Activated T-helper 1 cell treated with anti-CD3 and anti-CD28 coated beads, Interleukin-12 subunit alpha, Interleukin-12 subunit beta, Interleukin-2, Interleukin-4 antibody, amounts not matched to agents 30 ng/mL and 10 ng/mL and 1 ng/mL, durations not matched to agents 14 hours and 24 hours and 36 hours (primary cell): ENCODE data around the gene GSTO2. TPM values are rescaled to one million over a fixed set of nuclear protein-coding genes. Genes with fewer than 3 reads are reported as not detected.
"Not testable (repeated sequence)": the region's sequence is repeated elsewhere in the genome, so short reads cannot be mapped to it uniquely, and the experiment has no call there.

Source experiments
- DNase-seq: peaks from one replicate; pipeline ENCODE4 v3.0.0; 2021; ENCODE audit warnings: low spot score
- H3K27ac Mint-ChIP-seq: one replicate; pipeline ENCODE4 v1.8.0; 2021; ENCODE audit warnings: mild to moderate bottlenecking, mixed read lengths
- H3K27me3 Mint-ChIP-seq: one replicate; pipeline ENCODE4 v1.8.0; 2022; ENCODE audit warnings: mild to moderate bottlenecking, moderate library complexity, mixed read lengths; ENCODE audit not compliant: insufficient read depth
- H3K36me3 Mint-ChIP-seq: one replicate; pipeline ENCODE4 v1.8.0; 2021; ENCODE audit warnings: low read depth, mixed read lengths
- H3K4me1 Mint-ChIP-seq: one replicate; pipeline ENCODE4 v1.8.0; 2021; ENCODE audit warnings: low read depth, mixed read lengths
- H3K4me3 Mint-ChIP-seq: one replicate; pipeline ENCODE4 v1.8.0; 2021; ENCODE audit warnings: mild to moderate bottlenecking, moderate library complexity, mixed read lengths
- H3K9me3 Mint-ChIP-seq: one replicate; pipeline ENCODE4 v1.8.0; 2021; ENCODE audit warnings: mixed read lengths
- intact Hi-C: fragments of 100-400 bp; cut with micrococcal nuclease; formaldehyde crosslinking; loops from one replicate; pipeline ENCODE4 v1.15.1; 2024
- total RNA-seq: library from RNA; stranded (reverse); gene quantifications from 2 replicates; pipeline ENCODE4 v1.2.3, GENCODE V29; 2022

GSTO2 gene
- total RNA-seq, 1 donor from 2014 or later, result 1.1 TPM

- Mint-ChIP-seq H3K9me3 (peaks cover 7% of the 10 kb centered on the region), H3K4me1 (peaks cover 10% of the 10 kb centered on the region), H3K27me3 (peaks cover 33% of the 10 kb centered on the region)
Observed at GRCh38 chr10:104243512-104243911, 25.5 kb upstream of the GSTO2 start.

GRCh38 chr10:104245066-104245632 is 23.8 kb upstream of the GSTO2 start:
- H3K27me3 Mint-ChIP-seq, result peaks cover 20% of the 10 kb centered on the region
- H3K9me3 Mint-ChIP-seq, result peaks cover 7% of the 10 kb centered on the region
- H3K27ac Mint-ChIP-seq, result no peak overlapping the region
- intact Hi-C loops, result no loop called here
- no peak overlapping the region for H3K4me3 Mint-ChIP-seq
- peaks cover 2% of the 10 kb centered on the region for H3K36me3 Mint-ChIP-seq
- peaks cover 10% of the 10 kb centered on the region for H3K4me1 Mint-ChIP-seq
- DNase-seq, result no peak

More at GRCh38 chr10:104243512-104243911, 25.5 kb upstream of the GSTO2 start:
- Mint-ChIP-seq H3K36me3 (peaks cover 2% of the 10 kb centered on the region), H3K27ac (no peak overlapping the region), H3K4me3 (no peak overlapping the region)
- intact Hi-C loops, result no loop called here
- no peak for DNase-seq

- DNase-seq, result no peak
- intact Hi-C loops, result no loop called here
- Mint-ChIP-seq H3K4me3 (no peak overlapping the region), H3K27ac (peak overlapping the region; percentile 30), H3K4me1 (peaks cover 10% of the 10 kb centered on the region), H3K9me3 (peaks cover 7% of the 10 kb centered on the region), H3K36me3 (peaks cover 2% of the 10 kb centered on the region), H3K27me3 (peaks cover 15% of the 10 kb centered on the region)
Observed at GRCh38 chr10:104246976-104247375, 22.0 kb upstream of the GSTO2 start.

GRCh38 chr10:104247513-104248146 is 21.4 kb upstream of the GSTO2 start:
- intact Hi-C loops, result no loop called here
- Mint-ChIP-seq H3K36me3 (peaks cover 2% of the 10 kb centered on the region), H3K4me3 (no peak overlapping the region), H3K27me3 (peaks cover 13% of the 10 kb centered on the region), H3K27ac (peak overlapping the region; percentile 30), H3K4me1 (peaks cover 10% of the 10 kb centered on the region), H3K9me3 (peaks cover 7% of the 10 kb centered on the region)
- DNase-seq, result no peak

GRCh38 chr10:104248931-104249330 is 20.1 kb upstream of the GSTO2 start:
- Mint-ChIP-seq H3K27me3 (peaks cover 11% of the 10 kb centered on the region), H3K4me1 (peaks cover 20% of the 10 kb centered on the region)
- DNase-seq, H3K4me3 Mint-ChIP-seq, H3K9me3 Mint-ChIP-seq, H3K27ac Mint-ChIP-seq, H3K36me3 Mint-ChIP-seq, intact Hi-C loops: not testable (repeated sequence)

GRCh38 chr10:104250371-104250770 is 18.6 kb upstream of the GSTO2 start:
- H3K36me3 Mint-ChIP-seq, result peaks cover 6% of the 10 kb centered on the region
- no peak overlapping the region for H3K4me3 Mint-ChIP-seq
- intact Hi-C loops, result no loop called here
- peaks cover 11% of the 10 kb centered on the region for H3K27me3 Mint-ChIP-seq
- peaks cover 27% of the 10 kb centered on the region for H3K4me1 Mint-ChIP-seq
- no peak for DNase-seq
- H3K9me3 Mint-ChIP-seq, result peaks cover 7% of the 10 kb centered on the region
- no peak overlapping the region for H3K27ac Mint-ChIP-seq

- DNase-seq, result no peak
- H3K27me3 Mint-ChIP-seq, result peaks cover 11% of the 10 kb centered on the region
- H3K4me1 Mint-ChIP-seq, result peaks cover 37% of the 10 kb centered on the region
- no peak overlapping the region for H3K4me3 Mint-ChIP-seq
- peaks cover 7% of the 10 kb centered on the region for H3K9me3 Mint-ChIP-seq
- H3K27ac Mint-ChIP-seq, result no peak overlapping the region
- intact Hi-C loops, result no loop called here
- H3K36me3 Mint-ChIP-seq, result peaks cover 10% of the 10 kb centered on the region
Observed at GRCh38 chr10:104251443-104251842, 17.5 kb upstream of the GSTO2 start.

- Mint-ChIP-seq H3K36me3 (peaks cover 13% of the 10 kb centered on the region), H3K27me3 (peaks cover 11% of the 10 kb centered on the region), H3K4me3 (no peak overlapping the region), H3K9me3 (peaks cover 2% of the 10 kb centered on the region), H3K27ac (no peak overlapping the region), H3K4me1 (peaks cover 40% of the 10 kb centered on the region)
- intact Hi-C loops, result no loop called here
- DNase-seq, result no peak
Observed at GRCh38 chr10:104252368-104252767, 16.6 kb upstream of the GSTO2 start.

GRCh38 chr10:104253106-104253505 is 15.9 kb upstream of the GSTO2 start:
- H3K36me3 Mint-ChIP-seq, result peaks cover 17% of the 10 kb centered on the region
- peak overlapping the region; percentile 96 for H3K4me3 Mint-ChIP-seq
- H3K27ac Mint-ChIP-seq, result peak overlapping the region; percentile 96
- intact Hi-C loops, result no loop called here
- no peaks in the 10 kb centered on the region for H3K9me3 Mint-ChIP-seq
- peaks cover 39% of the 10 kb centered on the region for H3K4me1 Mint-ChIP-seq
- no peak for DNase-seq
- peaks cover 11% of the 10 kb centered on the region for H3K27me3 Mint-ChIP-seq

GRCh38 chr10:104253606-104254410 is 15.2 kb upstream of the GSTO2 start:
- no peak for DNase-seq
- Mint-ChIP-seq H3K27me3 (peaks cover 8% of the 10 kb centered on the region), H3K4me1 (peaks cover 44% of the 10 kb centered on the region), H3K36me3 (peaks cover 22% of the 10 kb centered on the region), H3K9me3 (no peaks in the 10 kb centered on the region), H3K27ac (peak overlapping the region; percentile 96), H3K4me3 (peak overlapping the region; percentile 96)
- intact Hi-C loops, result no loop called here

- intact Hi-C loops, result loop anchor here (1.0 to 5.0 kb wide), 2 partner anchors 15 to 287 kb away; partner anchors contain the start of genes GSTO2 and SLK
- no peaks in the 10 kb centered on the region for H3K9me3 Mint-ChIP-seq
- peaks cover 6% of the 10 kb centered on the region for H3K27me3 Mint-ChIP-seq
- peaks cover 52% of the 10 kb centered on the region for H3K4me1 Mint-ChIP-seq
- H3K27ac Mint-ChIP-seq, result peak within 1 kb of the TSS; percentile 96
- peaks cover 30% of the 10 kb centered on the region for H3K36me3 Mint-ChIP-seq
- peak within 1 kb of the TSS; percentile 96 for H3K4me3 Mint-ChIP-seq
- DNase-seq, result peak; percentile 39
Observed at GRCh38 chr10:104254493-104255310, 14.3 kb upstream of the GSTO2 start, which contains the start of gene GSTO1. Gene GSTO1 (plus strand): TSS chr10:104254892. CDS start chr10:104254929, 37 bp downstream.

GRCh38 chr10:104255311-104255981 is 13.5 kb upstream of the GSTO2 start:
- DNase-seq, result no peak
- Mint-ChIP-seq H3K4me3 (peak overlapping the region; percentile 96), H3K4me1 (peaks cover 60% of the 10 kb centered on the region), H3K27me3 (peaks cover 6% of the 10 kb centered on the region), H3K27ac (peak overlapping the region; percentile 96), H3K9me3 (no peaks in the 10 kb centered on the region), H3K36me3 (peaks cover 37% of the 10 kb centered on the region)
- intact Hi-C loops, result loop anchor here (1.0 to 5.0 kb wide), 2 partner anchors 14 to 288 kb away; partner anchors contain the start of genes GSTO2 and SLK
